Natural killer cell (primary cell): ENCODE measurements around the gene CALML6. TPM values are rescaled to one million over a fixed set of nuclear protein-coding genes. Genes with fewer than 3 reads are reported as not detected.

Experiments
- ATAC-seq, 3 donors: fragments of 150-1000 bp in 2 of 3; fragments of 200-7000 bp in 1 of 3; cut with Tn5 transposase; 1 replicate in 1 of 3; 2 replicates in 2 of 3; pipeline ENCODE4 v1.10.0; 2021; ENCODE audit warnings: mild to moderate bottlenecking in 2 of 3, moderate library complexity in 2 of 3
- DNase-seq, 2 donors: peaks; one replicate each; pipeline versions ENCODE4 v3.0.0 to v3.0.0-alpha.2; 2013 to 2021; ENCODE audit warnings: mixed read lengths in 1 of 2
- H3K27ac ChIP-seq: one replicate; pipeline ENCODE4 v1.5.1; 2013; ENCODE audit warnings: mild to moderate bottlenecking, low read length
- H3K27me3 ChIP-seq: one replicate; pipeline ENCODE4 v1.6.1; 2013; ENCODE audit warnings: low read length; ENCODE audit not compliant: control insufficient read depth, insufficient read depth
- H3K36me3 ChIP-seq: one replicate; pipeline ENCODE4 v1.6.1; 2013; ENCODE audit warnings: low read length; ENCODE audit not compliant: control insufficient read depth, insufficient read depth
- H3K4me1 ChIP-seq: one replicate; pipeline ENCODE4 v1.6.1; 2013; ENCODE audit warnings: low read length; ENCODE audit not compliant: control insufficient read depth, insufficient read depth
- H3K4me3 ChIP-seq: one replicate; pipeline ENCODE4 v1.5.1; 2013; ENCODE audit warnings: low read length
- H3K9me3 ChIP-seq: one replicate; pipeline ENCODE4 v1.6.1; 2013; ENCODE audit warnings: low read length; ENCODE audit not compliant: control insufficient read depth, insufficient read depth
- H3K27ac Mint-ChIP-seq, 2 donors: one replicate each; pipeline ENCODE4 v1.8.0; 2022; ENCODE audit warnings: mild to moderate bottlenecking in 2 of 2, mixed read lengths in 2 of 2, moderate library complexity in 1 of 2
- H3K27me3 Mint-ChIP-seq, 2 donors: one replicate each; pipeline ENCODE4 v1.8.0; 2022; ENCODE audit warnings: low read depth in 2 of 2, mixed read lengths in 2 of 2
- H3K36me3 Mint-ChIP-seq: one replicate; pipeline ENCODE4 v1.8.0; 2022; ENCODE audit warnings: mixed read lengths
- H3K4me1 Mint-ChIP-seq, 2 donors: one replicate each; pipeline ENCODE4 v1.8.0; 2022; ENCODE audit warnings: mixed read lengths in 2 of 2
- H3K4me3 Mint-ChIP-seq: one replicate; pipeline ENCODE4 v1.8.0; 2022; ENCODE audit warnings: mild to moderate bottlenecking, moderate library complexity, mixed read lengths
- H3K9me3 Mint-ChIP-seq, 2 donors: one replicate each; pipeline ENCODE4 v1.8.0; 2022; ENCODE audit warnings: mixed read lengths in 2 of 2
- CTCF ChIP-seq: fragments of 200-600 bp; IDR thresholded peaks from one replicate; pipeline ENCODE4 v1.8.0; 2022; ENCODE audit warnings: antibody characterized with exemption
- WGBS: methylation state at CpG from one replicate; pipeline ENCODE4 v1.1.7; 2013; ENCODE audit warnings: missing lambda C conversion rate; ENCODE audit not compliant: insufficient coverage; 5-methylcytosine and 5-hydroxymethylcytosine counted together
- intact Hi-C: fragments of 100-400 bp; cut with micrococcal nuclease; formaldehyde crosslinking; loops from one replicate; pipeline ENCODE4 v1.14.2; 2022
- total RNA-seq, 4 donors: library from RNA; stranded (reverse); fragments of 120-200 nt in 1 of 4; gene quantifications; one replicate each; pipeline versions ENCODE4 v1.2.3 to v1.2.4, GENCODE V29; 2013 to 2022

The CALML6 gene
- total RNA-seq, 3 donors from 2014 or later (not counting 1 experiment from before 2014, with no cell fraction given) = 2.1 to 3.9 (median 2.9) TPM

GRCh38 chr1:1956586-1957532 is 41.8 kb downstream of the CALML6 start:
- Histone ChIP-seq H3K4me3 (no peak overlapping the region), H3K27ac (no peak overlapping the region), H3K4me1 (peaks cover 6% of the 10 kb centered on the region), H3K36me3 (no peaks in the 10 kb centered on the region), H3K9me3 (peaks cover 8% of the 10 kb centered on the region), H3K27me3 (no peaks in the 10 kb centered on the region)
- ATAC-seq (no peak), DNase-seq (no peak)
- Mint-ChIP-seq H3K4me3 (no peak overlapping the region), H3K36me3 (no peaks in the 10 kb centered on the region), H3K9me3 (peaks cover 0 to 2% of the 10 kb centered on the region in 2 donors), H3K4me1 (peaks cover 0 to 6% of the 10 kb centered on the region in 2 donors), H3K27ac (no peak overlapping the region), H3K27me3 (peaks cover 15 to 18% of the 10 kb centered on the region in 2 donors)
- no peak for TF ChIP-seq CTCF
- intact Hi-C loops = no loop called here
- 89% methylated on average over 38 of the region's 38 CpGs for WGBS

- Mint-ChIP-seq H3K4me1 (peaks cover 0 to 6% of the 10 kb centered on the region in 2 donors), H3K27ac (no peak overlapping the region), H3K4me3 (no peak overlapping the region), H3K27me3 (peaks cover 16 to 20% of the 10 kb centered on the region in 2 donors), H3K9me3 (peaks cover 0 to 2% of the 10 kb centered on the region in 2 donors), H3K36me3 (no peaks in the 10 kb centered on the region)
- H3K27ac ChIP-seq = no peak overlapping the region
- ATAC-seq (no peak), DNase-seq (no peak)
- no peaks in the 10 kb centered on the region for H3K36me3 ChIP-seq
- H3K9me3 ChIP-seq = peaks cover 8% of the 10 kb centered on the region
- intact Hi-C loops = no loop called here
- no peak for TF ChIP-seq CTCF
- 88% methylated on average over 22 of the region's 22 CpGs for WGBS
- H3K27me3 ChIP-seq = no peaks in the 10 kb centered on the region
- H3K4me3 ChIP-seq = no peak overlapping the region
- peaks cover 6% of the 10 kb centered on the region for H3K4me1 ChIP-seq
Observed at GRCh38 chr1:1957533-1957961, 42.5 kb downstream of the CALML6 start.

- no peak for ATAC-seq
- H3K27me3 ChIP-seq = no peaks in the 10 kb centered on the region
- peaks cover 0 to 6% of the 10 kb centered on the region in 2 donors for H3K4me1 Mint-ChIP-seq
Observed at GRCh38 chr1:1958071-1958541, 43.0 kb downstream of the CALML6 start.

More at GRCh38 chr1:1958071-1958541, 43.0 kb downstream of the CALML6 start:
- Mint-ChIP-seq H3K27ac (no peak overlapping the region), H3K9me3 (peaks cover 0 to 2% of the 10 kb centered on the region in 2 donors), H3K4me3 (no peak overlapping the region), H3K27me3 (peaks cover 16 to 20% of the 10 kb centered on the region in 2 donors), H3K36me3 (no peaks in the 10 kb centered on the region)
- intact Hi-C loops = no loop called here
- no peak for DNase-seq
- Histone ChIP-seq H3K4me1 (peaks cover 6% of the 10 kb centered on the region), H3K4me3 (no peak overlapping the region), H3K27ac (no peak overlapping the region), H3K36me3 (no peaks in the 10 kb centered on the region), H3K9me3 (peaks cover 8% of the 10 kb centered on the region)
- 71% methylated on average over 29 of the region's 29 CpGs for WGBS
- TF ChIP-seq CTCF = no peak
